ENCODE data around the gene DIP2C. TPM values are rescaled to one million over a fixed set of nuclear protein-coding genes. Genes with fewer than 3 reads are reported as not detected.

Gene DIP2C
- polyA plus RNA-seq, 3 donors, result 0.11 TPM; not detected in 2

DNA sequence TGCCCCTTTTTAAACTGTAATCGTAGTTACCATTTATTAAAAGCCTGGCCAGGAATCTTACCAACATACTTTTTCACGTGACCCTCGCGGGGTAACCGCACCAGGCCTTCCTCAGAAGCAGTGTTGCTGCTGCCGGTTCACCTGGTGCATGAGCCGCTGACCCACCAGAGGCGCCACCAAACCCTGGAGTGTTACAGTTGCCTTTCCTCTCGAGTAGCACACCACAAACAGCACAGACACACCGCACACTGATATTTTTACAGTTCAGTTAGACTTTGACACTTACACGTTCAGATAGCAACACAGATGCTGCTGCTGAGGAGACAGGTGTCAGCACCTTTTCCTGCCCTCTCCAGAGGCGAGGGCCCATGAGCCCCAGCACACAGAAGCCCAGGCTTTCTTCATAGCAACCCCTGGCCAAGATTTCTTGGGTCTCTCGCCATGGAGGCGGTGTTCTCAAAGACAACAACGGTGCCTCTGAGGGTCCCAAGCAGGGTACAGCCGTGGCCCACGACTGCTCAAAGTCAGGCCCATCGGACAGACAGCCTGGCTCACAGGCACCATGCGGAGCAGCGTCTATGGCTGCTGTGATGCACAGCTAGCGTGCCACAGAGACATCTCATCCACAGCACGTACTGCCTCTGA is 123.1 kb downstream of the DIP2C start:
- TF ChIP-seq, protein P1, sequence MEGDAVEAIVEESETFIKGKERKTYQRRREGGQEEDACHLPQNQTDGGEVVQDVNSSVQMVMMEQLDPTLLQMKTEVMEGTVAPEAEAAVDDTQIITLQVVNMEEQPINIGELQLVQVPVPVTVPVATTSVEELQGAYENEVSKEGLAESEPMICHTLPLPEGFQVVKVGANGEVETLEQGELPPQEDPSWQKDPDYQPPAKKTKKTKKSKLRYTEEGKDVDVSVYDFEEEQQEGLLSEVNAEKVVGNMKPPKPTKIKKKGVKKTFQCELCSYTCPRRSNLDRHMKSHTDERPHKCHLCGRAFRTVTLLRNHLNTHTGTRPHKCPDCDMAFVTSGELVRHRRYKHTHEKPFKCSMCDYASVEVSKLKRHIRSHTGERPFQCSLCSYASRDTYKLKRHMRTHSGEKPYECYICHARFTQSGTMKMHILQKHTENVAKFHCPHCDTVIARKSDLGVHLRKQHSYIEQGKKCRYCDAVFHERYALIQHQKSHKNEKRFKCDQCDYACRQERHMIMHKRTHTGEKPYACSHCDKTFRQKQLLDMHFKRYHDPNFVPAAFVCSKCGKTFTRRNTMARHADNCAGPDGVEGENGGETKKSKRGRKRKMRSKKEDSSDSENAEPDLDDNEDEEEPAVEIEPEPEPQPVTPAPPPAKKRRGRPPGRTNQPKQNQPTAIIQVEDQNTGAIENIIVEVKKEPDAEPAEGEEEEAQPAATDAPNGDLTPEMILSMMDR (IDR thresholded peaks at IDR 0.05), result no peak
- H3K4me1 Mint-ChIP-seq, result no peaks in the 10 kb centered on the region
- H3K4me3 Mint-ChIP-seq, result no peak overlapping the region
- H3K79me2 ChIP-seq (ENCODE audit: insufficient read depth, low read length), result no peaks in the 10 kb centered on the region
- H3K9ac ChIP-seq (ENCODE audit: insufficient read depth, low read length, poor library complexity, severe bottlenecking), result no peak overlapping the region
- H3K4me1 ChIP-seq (ENCODE audit: control insufficient read depth in 1 of 2, insufficient read depth in 2 of 2, low read length in 2 of 2), result no peaks in the 10 kb centered on the region
- no peaks in the 10 kb centered on the region for H3K36me3 Mint-ChIP-seq
- H4K20me1 ChIP-seq (ENCODE audit: insufficient read depth, low read length), result no peaks in the 10 kb centered on the region
- no peak overlapping the region for H3K27ac Mint-ChIP-seq
- no peak overlapping the region for H2AFZ ChIP-seq (ENCODE audit: insufficient read depth, low read depth, low read length, poor library complexity, severe bottlenecking)
- no peak for DNase-seq
- no peaks in the 10 kb centered on the region for H3K27me3 ChIP-seq (ENCODE audit: control insufficient read depth in 2 of 2, insufficient read depth in 2 of 2, low read length in 2 of 2)
- H3K36me3 ChIP-seq (replicated peaks in 1 of 2; ENCODE audit: control insufficient read depth in 1 of 2, insufficient read depth in 2 of 2, low read length in 2 of 2), result no peaks in the 10 kb centered on the region
- H3K9me3 ChIP-seq (replicated peaks in 1 of 2; ENCODE audit: control insufficient read depth in 1 of 2, insufficient read depth in 1 of 2, low read length in 2 of 2), result peaks cover 6 to 25% of the 10 kb centered on the region in 2 donors
- no peak overlapping the region for H3K4me3 ChIP-seq (replicated peaks in 1 of 3; ENCODE audit: low read depth in 2 of 3, low read length in 3 of 3)
- no peak overlapping the region for H3K4me2 ChIP-seq (replicated peaks; ENCODE audit: extremely low read depth, low read length, poor library complexity, severe bottlenecking)
- peaks cover 4 to 14% (median 8%) of the 10 kb centered on the region in 3 donors for H3K27me3 Mint-ChIP-seq (ENCODE audit: low read depth in 3 of 3)
- peaks cover 11 to 41% (median 28%) of the 10 kb centered on the region in 7 donors for H3K9me3 Mint-ChIP-seq
- 91% methylated on average over 22 of the region's 22 CpGs for WGBS (ENCODE audit: insufficient coverage)
- intact Hi-C loops (cut with micrococcal nuclease), result no loop called here
- H3K27ac ChIP-seq (ENCODE audit: low read depth in 1 of 2, low read length in 2 of 2), result no peak overlapping the region

DNA sequence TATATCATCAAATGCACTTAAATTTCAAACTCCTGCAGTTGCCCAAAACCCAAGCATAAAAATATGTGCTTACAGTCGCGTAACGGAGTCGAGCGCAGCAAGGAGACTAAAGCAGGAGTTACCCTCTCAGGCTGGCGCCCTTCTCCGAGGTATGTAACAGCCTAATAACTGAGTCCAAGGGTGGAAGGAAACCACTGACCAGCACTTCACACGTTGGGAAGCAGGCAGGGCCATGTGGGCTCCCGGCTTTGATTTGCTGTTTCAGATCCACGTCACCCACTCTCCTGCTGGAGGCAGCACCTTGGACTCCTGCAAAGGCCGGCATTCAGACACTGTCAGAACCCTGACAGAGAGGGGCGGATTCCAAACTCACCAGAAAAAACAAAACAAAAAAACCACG is 123.8 kb downstream of the DIP2C start:
- WGBS (ENCODE audit: insufficient coverage), result 87% methylated on average over 10 of the region's 13 CpGs
- Histone ChIP-seq H4K20me1 (ENCODE audit: insufficient read depth, low read length) (no peaks in the 10 kb centered on the region), H2AFZ (ENCODE audit: insufficient read depth, low read depth, low read length, poor library complexity, severe bottlenecking) (no peak overlapping the region), H3K4me2 (replicated peaks; ENCODE audit: extremely low read depth, low read length, poor library complexity, severe bottlenecking) (no peak overlapping the region), H3K4me1 (ENCODE audit: control insufficient read depth in 1 of 2, insufficient read depth in 2 of 2, low read length in 2 of 2) (no peaks in the 10 kb centered on the region), H3K9ac (ENCODE audit: insufficient read depth, low read length, poor library complexity, severe bottlenecking) (no peak overlapping the region), H3K27ac (ENCODE audit: low read depth in 1 of 2, low read length in 2 of 2) (no peak overlapping the region), H3K27me3 (ENCODE audit: control insufficient read depth in 2 of 2, insufficient read depth in 2 of 2, low read length in 2 of 2) (no peaks in the 10 kb centered on the region), H3K36me3 (replicated peaks in 1 of 2; ENCODE audit: control insufficient read depth in 1 of 2, insufficient read depth in 2 of 2, low read length in 2 of 2) (no peaks in the 10 kb centered on the region), H3K9me3 (replicated peaks in 1 of 2; ENCODE audit: control insufficient read depth in 1 of 2, insufficient read depth in 1 of 2, low read length in 2 of 2) (peaks cover 6 to 25% of the 10 kb centered on the region in 2 donors), H3K4me3 (replicated peaks in 1 of 3; ENCODE audit: low read depth in 2 of 3, low read length in 3 of 3) (no peak overlapping the region), H3K79me2 (ENCODE audit: insufficient read depth, low read length) (no peaks in the 10 kb centered on the region)
- no peak for DNase-seq
- peaks cover 11 to 39% (median 28%) of the 10 kb centered on the region in 7 donors for H3K9me3 Mint-ChIP-seq
- no peak overlapping the region for H3K27ac Mint-ChIP-seq
- H3K27me3 Mint-ChIP-seq (ENCODE audit: low read depth in 3 of 3), result peaks cover 5 to 14% (median 10%) of the 10 kb centered on the region in 3 donors
- no peak overlapping the region for H3K4me3 Mint-ChIP-seq
- H3K36me3 Mint-ChIP-seq, result no peaks in the 10 kb centered on the region
- H3K4me1 Mint-ChIP-seq, result no peaks in the 10 kb centered on the region
- intact Hi-C loops (cut with micrococcal nuclease), result no loop called here
- TF ChIP-seq, protein P1 (IDR thresholded peaks at IDR 0.05), result no peak

Data from CD14-positive monocyte (primary cell).